Fibroblast of skin of abdomen (primary cell): ENCODE data around the gene CSE1L. TPM values are rescaled to one million over a fixed set of nuclear protein-coding genes. Genes with fewer than 3 reads are reported as not detected.
"Not testable (repeated sequence)": the region's sequence is repeated elsewhere in the genome, so short reads cannot be mapped to it uniquely, and the experiment has no call there.

Experiments
- DNase-seq: peaks from one replicate; pipeline ENCODE4 v3.0.0-alpha.2; 2013
- polyA plus RNA-seq, 2 experiments: library from polyadenylated mRNA; unstranded; fragments of 120-200 nt; gene quantifications; one replicate each; pipeline ENCODE4 v1.2.1, GENCODE V29; 2013; ENCODE audit not compliant: insufficient read length in 2 of 2

CSE1L gene, protein sequence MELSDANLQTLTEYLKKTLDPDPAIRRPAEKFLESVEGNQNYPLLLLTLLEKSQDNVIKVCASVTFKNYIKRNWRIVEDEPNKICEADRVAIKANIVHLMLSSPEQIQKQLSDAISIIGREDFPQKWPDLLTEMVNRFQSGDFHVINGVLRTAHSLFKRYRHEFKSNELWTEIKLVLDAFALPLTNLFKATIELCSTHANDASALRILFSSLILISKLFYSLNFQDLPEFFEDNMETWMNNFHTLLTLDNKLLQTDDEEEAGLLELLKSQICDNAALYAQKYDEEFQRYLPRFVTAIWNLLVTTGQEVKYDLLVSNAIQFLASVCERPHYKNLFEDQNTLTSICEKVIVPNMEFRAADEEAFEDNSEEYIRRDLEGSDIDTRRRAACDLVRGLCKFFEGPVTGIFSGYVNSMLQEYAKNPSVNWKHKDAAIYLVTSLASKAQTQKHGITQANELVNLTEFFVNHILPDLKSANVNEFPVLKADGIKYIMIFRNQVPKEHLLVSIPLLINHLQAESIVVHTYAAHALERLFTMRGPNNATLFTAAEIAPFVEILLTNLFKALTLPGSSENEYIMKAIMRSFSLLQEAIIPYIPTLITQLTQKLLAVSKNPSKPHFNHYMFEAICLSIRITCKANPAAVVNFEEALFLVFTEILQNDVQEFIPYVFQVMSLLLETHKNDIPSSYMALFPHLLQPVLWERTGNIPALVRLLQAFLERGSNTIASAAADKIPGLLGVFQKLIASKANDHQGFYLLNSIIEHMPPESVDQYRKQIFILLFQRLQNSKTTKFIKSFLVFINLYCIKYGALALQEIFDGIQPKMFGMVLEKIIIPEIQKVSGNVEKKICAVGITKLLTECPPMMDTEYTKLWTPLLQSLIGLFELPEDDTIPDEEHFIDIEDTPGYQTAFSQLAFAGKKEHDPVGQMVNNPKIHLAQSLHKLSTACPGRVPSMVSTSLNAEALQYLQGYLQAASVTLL
- 74.8 TPM for polyA plus RNA-seq (2013, experiment 1 of 2; ENCODE audit: insufficient read length)
- 75.1 TPM for polyA plus RNA-seq (2013, experiment 2 of 2; ENCODE audit: insufficient read length)

DNA sequence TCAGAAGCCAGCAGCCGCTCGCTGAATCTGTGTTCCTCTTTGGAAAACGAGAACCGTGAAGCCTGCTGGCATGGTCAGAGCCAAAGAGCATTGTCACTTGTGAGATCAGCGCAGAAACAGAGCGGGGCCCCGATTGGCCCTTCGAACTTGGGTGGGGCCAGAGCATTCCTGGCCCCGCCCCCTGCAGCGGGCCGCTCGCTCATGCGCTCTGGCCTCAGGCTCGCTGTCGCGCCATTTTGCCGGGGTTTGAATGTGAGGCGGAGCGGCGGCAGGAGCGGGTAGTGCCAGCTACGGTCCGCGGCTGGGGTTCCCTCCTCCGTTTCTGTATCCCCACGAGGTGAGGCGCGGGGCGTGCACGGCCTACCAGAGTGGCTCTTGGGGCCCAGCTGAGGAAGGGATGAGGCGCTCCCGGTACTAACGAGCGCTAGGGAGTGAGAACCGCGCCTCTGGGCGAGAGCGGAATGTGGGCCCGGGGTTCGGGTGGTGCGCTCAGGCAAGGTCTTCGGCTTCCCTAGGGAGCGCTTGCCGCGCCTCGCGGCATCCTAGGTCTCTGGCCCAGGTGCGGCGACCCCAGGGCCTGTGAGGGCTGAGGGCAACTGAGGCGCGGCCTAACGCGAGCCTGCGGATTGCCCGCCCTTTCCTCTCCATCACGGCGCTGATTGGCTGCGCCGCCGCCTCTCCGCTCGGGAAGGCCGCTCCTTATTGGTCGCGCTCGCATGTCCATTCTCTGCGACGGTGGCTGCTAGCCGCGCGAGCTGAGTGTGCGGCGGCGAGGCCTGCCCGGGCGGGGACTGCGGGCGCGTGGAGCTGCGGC is at the start of gene CSE1L:
TSS of gene CSE1L (plus strand) at position 226 of the 814 bp plus-strand sequence. CDS start 12,152 bp downstream, outside the sequence.
- DNase-seq, result peak; percentile 95

DNA sequence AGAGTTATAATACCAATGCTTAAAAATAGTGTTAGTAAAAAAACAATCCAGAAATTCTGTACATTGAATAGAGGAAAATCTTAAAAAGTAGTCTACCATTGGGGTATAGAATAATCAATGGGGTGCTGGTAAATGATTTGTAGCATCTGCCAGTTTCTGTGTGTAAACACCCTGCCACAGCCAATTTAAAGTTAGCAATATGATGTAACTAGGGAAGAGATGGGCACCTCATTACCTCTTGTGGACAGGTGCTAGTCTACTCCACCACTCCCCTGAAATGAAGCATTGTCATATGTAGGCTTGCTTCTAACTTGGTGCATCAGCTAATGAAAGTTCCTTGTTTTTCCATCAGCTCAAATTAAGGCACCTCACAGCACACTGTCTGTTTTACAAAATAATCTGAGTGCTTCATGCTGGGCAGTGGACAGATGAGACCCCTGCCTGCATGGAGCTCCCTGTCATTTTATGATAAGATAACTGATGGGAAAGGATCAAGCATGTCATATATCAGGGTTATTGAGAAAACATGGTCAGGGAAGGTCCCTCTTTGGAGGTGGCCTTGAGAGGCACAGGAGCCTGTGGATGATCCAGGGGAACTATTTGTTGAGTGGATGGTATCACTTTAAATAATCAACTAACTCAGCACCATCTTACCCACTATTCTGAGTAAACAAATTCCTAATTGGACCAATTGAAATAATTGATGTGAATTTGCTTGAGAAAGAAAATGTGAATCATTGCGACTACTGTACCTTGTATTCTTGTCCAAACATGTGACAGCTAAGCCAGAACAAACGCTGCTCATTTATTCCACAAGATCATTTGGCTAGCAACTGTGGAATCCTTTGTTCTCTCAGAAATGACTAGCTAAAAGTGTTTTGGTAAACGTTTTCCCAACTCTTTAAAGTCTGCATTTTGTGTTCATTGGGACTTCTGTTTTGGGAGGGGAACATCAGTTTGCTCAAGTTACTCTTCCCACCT is 45.9 kb upstream of the CSE1L start:
- no peak for DNase-seq

DNA sequence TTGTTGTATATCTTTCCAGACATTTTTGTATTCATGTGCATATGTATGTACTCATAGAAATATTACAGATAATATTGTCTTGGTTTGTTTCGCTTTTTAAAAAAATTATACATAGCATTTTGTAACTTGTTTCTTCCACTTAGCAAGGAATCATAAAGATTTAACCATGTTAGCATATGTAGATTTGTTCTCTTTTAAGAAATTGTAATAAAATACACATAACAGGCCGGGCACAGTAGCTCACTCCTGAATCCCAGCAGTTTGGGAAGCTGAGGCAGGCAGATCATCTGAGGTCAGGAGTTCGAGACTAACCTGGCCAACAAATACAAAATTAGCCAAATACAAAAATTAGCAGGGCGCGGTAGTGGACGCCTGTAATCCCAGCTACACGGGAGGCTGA is 44.4 kb upstream of the CSE1L start:
- DNase-seq, result no peak

- no peak for DNase-seq
Observed at GRCh38 chr20:49006446-49006980, 39.6 kb upstream of the CSE1L start.

- no peak for DNase-seq
Observed at GRCh38 chr20:49009899-49010631, 36.0 kb upstream of the CSE1L start.

- DNase-seq, result no peak
Observed at GRCh38 chr20:49024220-49024619, 21.9 kb upstream of the CSE1L start.

DNA sequence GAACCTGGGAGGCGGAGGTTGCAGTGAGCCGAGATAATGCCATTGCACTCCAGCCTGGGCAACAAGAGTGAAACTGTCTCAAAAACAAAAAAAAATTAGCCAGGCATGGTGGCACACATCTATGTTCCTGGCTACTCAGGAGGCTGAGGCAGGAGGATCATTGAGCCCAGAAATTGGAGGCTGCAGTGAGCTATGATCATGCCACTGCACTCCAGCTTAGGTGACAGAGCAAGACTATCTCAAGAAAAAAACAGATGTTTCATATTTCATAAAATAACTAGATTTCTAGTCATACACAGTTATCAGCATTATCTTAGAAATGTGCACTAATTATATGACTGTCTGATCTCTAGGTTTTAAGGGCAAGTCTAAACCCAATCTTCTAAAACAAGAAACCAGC is 17.9 kb upstream of the CSE1L start:
- DNase-seq, result not testable (repeated sequence)

- DNase-seq, result peak; percentile 24
Observed at GRCh38 chr20:49028684-49029083, 17.4 kb upstream of the CSE1L start.

- peak; percentile 54 for DNase-seq
Observed at GRCh38 chr20:49029203-49029602, 16.9 kb upstream of the CSE1L start.

GRCh38 chr20:49030954-49031619 is 15.0 kb upstream of the CSE1L start:
- DNase-seq, result no peak

DNA sequence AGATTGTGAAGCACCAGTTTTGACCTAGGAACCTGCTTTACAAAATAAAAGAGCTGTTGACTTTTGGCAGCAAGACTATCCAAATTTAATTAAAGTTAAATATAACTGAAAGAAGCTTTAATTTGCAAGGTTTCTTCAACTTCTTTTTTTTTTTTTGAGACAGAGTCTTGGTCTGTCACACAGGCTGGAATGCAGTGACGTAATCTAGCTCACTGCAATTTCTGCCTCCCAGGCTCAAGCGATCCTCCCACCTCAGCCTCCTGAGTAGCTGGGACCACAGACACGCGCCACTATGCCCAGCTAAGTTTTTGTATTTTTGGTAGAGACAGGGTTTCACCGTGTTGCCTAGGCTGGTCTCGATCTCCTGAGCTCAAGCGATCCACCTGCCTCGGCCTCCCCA is 13.7 kb upstream of the CSE1L start:
- no peak for DNase-seq

DNA sequence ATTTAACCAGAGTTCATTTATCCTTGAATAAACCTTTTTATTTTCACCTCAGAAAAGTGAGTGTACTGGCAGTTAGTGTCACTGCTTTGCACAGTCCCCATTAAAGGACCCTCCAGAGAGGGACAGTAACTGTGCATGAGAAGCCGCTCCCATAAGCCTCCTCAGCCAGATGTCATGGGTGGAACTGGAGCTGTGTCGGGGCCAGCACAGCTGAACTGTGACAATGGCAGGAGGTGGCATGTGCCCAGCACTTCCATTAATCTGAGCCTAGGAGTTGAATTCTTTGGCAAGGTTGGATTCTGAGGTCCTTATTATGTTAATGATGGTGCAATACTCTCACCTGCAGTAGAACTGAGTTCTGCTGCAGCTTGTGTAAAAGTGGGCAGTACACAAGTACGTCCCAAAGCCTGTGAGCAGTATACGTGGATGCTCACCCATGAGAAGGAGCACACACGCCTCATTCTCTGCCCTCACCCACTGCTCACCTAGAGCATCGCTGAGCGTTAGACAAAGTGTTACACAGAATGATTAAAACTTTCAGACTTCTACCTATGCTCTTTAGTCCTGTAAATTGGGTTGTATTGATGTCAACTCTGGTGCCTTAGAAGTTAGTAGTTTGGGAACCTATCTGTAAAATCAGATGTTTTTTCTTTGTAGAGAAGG is 11.9 kb upstream of the CSE1L start:
- no peak for DNase-seq

DNA sequence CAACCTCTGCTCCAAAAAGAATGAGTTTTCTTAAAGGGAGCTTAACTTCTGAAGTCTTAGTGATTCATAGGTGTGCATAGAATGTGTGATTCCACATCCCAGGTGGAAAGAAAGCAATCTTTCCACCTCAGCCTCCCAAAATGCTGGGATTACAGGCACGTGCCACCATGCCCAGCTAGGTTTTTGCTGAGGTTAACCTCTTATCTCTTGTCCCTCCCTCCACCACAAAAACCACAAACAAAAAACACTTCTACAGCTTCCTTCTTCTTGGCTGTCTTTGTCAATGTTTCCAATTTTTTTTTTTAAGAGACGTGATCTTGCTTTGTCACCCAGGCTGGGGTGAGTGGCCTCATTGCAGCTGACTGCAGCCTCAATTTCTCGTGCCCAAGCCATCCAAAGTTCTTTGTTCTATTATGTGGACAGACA is 8.1 kb upstream of the CSE1L start:
- DNase-seq, result no peak

DNA sequence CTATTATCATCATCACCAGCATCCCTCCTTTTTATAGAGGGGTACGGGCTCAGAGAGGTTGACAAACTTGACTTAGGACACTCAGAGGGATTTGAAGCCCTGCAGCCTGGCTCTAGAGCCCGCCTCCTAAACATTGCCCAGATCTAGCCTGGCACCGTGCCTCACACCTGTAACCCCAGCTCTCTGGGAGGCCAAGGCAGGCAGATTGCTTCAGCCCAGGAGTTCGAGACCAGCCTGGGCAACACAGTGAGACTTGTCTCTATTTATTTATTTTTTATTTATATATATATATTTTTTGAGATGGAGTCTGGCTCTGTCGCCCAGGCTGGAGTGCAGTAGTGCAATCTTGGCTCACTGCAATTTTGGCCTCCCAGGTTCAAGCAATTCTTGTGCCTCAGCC is 6.3 kb upstream of the CSE1L start:
- DNase-seq, result no peak

- no peak for DNase-seq
Observed at GRCh38 chr20:49043000-49043399, 3.1 kb upstream of the CSE1L start.

DNA sequence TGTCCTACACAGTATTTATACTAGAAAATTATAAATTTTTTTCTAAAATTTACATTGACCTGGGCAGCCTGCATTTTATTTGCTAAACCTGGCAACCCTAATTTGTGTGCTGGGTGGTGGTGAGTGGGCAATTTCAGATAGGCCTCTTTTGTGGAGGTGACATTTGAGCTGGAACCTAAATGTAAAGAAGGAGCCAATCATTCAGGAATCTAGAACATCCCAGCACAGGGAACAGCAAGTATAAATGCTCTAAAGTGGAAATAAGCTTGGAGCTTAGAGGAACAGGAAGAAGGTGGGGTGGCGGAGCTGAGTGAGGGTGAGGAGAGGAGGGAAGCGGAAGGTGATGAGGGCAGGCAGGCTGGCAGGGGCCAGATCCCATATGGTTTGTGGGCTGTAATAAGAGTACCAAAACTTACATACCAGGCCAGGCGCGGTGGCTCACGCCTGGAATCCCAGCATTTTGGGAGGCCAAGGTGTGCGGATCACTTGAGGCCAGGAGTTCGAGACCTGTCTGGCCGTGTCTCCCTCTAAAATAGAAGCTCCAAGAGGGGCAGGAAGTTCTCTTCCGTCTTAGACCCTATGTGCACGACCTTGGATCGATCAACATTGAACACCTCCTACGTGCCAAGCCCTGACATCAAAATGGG is 549 bp upstream of the CSE1L start:
- DNase-seq, result peak; percentile 2

DNA sequence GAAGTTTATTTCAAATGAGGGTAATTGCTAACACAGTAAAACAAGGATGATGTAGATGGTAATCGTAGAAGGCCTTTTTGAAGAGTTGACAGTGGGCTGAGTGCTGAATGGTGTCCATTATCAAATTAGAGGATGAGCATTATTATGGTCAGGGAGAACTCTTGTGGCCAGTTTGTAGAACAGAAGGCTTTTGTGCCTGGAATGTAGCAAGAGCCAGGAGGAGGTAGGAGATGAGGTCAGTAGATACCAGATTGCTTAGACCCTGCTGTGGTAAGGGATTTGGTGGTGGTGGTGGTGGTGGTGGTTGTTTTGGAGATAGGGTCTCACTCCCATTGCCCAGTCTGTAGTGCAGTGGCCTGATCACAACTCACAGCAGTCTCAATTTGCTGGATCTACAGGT is 6.2 kb downstream of the CSE1L start:
- DNase-seq, result no peak

- no peak for DNase-seq
Observed at GRCh38 chr20:49054056-49054643, 8.0 kb downstream of the CSE1L start.
